HL-60 (cell line): Measurements from ENCODE around the gene CDC42BPB.

Experiments used
- POLR2AphosphoS5 ChIP-seq: IDR thresholded peaks from 2 replicates; pipeline ENCODE4 v1.6.1; 2012; ENCODE audit warnings: low read depth
- SPI1 ChIP-seq: IDR thresholded peaks from 2 replicates; pipeline ENCODE4 v1.6.1; 2012; ENCODE audit warnings: low read depth, mild to moderate bottlenecking, borderline replicate concordance
- TF ChIP-seq, protein P1 (sequence below): IDR thresholded peaks from one replicate; pipeline ENCODE4 v1.5.1; 2011; ENCODE audit warnings: low read length, control low read depth, inconsistent platforms; ENCODE audit not compliant: insufficient read depth

- TF ChIP-seq, protein P1, sequence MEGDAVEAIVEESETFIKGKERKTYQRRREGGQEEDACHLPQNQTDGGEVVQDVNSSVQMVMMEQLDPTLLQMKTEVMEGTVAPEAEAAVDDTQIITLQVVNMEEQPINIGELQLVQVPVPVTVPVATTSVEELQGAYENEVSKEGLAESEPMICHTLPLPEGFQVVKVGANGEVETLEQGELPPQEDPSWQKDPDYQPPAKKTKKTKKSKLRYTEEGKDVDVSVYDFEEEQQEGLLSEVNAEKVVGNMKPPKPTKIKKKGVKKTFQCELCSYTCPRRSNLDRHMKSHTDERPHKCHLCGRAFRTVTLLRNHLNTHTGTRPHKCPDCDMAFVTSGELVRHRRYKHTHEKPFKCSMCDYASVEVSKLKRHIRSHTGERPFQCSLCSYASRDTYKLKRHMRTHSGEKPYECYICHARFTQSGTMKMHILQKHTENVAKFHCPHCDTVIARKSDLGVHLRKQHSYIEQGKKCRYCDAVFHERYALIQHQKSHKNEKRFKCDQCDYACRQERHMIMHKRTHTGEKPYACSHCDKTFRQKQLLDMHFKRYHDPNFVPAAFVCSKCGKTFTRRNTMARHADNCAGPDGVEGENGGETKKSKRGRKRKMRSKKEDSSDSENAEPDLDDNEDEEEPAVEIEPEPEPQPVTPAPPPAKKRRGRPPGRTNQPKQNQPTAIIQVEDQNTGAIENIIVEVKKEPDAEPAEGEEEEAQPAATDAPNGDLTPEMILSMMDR: no peak
- TF ChIP-seq SPI1 (no peak), POLR2AphosphoS5 (no peak)
Measured at GRCh38 chr14:102991376-102991775, 66.0 kb downstream of the CDC42BPB start.
